ENCODE data around the gene TIGD1. TPM values are rescaled to one million over a fixed set of nuclear protein-coding genes. Genes with fewer than 3 reads are reported as not detected.

Gene TIGD1
- total and polyA plus RNA-seq, 2 of the 13 experiments (the other 11 are each of a cell fraction or from before 2014, with no cell fraction given) = 3.5 to 9.5 TPM

GRCh38 chr2:232550354-232551249, at the start of gene TIGD1, which contains the start of gene EIF4E2 (continued):
- TF ChIP-seq U2AF2 (IDR thresholded peaks at IDR 0.05; ENCODE audit: low read depth, low read length) = no peak
- peak; percentile 82; the same call in 1 of the 2 replicates for TF ChIP-seq NCOA2 (CRISPR knock-in tag; IDR thresholded peaks at IDR 0.05)
- peak; percentile 63; the same call in 1 of the 2 replicates for TF ChIP-seq FOXK2 (IDR thresholded peaks at IDR 0.05)
- TF ChIP-seq STAG1 (CRISPR knock-in tag; IDR thresholded peaks at IDR 0.05) = peak; percentile 27; the same call in 1 of the 2 replicates
- TF ChIP-seq ZNF33A (CRISPR knock-in tag; IDR thresholded peaks at IDR 0.05; ENCODE audit: borderline replicate concordance) = no peak; the same call in 1 of the 2 replicates
- 0 out of 2 replicates have a peak, but pooled peaks have one; percentile 73 for TF ChIP-seq CC2D1A (CRISPR knock-in tag; IDR thresholded peaks at IDR 0.05)
- TF ChIP-seq REXO4 (CRISPR knock-in tag; IDR thresholded peaks at IDR 0.05; ENCODE audit: borderline replicate concordance) = peak; percentile 71; the same call in 1 of the 2 replicates
- peak; percentile 89; the same call in 1 of the 2 replicates for TF ChIP-seq ZNF724P (CRISPR knock-in tag; IDR thresholded peaks at IDR 0.05; ENCODE audit: borderline replicate concordance)
- TF ChIP-seq ZIK1 (CRISPR knock-in tag; IDR thresholded peaks at IDR 0.05; ENCODE audit: borderline replicate concordance, low read depth) = peak; percentile 100
- TF ChIP-seq, protein P1, sequence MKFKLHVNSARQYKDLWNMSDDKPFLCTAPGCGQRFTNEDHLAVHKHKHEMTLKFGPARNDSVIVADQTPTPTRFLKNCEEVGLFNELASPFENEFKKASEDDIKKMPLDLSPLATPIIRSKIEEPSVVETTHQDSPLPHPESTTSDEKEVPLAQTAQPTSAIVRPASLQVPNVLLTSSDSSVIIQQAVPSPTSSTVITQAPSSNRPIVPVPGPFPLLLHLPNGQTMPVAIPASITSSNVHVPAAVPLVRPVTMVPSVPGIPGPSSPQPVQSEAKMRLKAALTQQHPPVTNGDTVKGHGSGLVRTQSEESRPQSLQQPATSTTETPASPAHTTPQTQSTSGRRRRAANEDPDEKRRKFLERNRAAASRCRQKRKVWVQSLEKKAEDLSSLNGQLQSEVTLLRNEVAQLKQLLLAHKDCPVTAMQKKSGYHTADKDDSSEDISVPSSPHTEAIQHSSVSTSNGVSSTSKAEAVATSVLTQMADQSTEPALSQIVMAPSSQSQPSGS (CRISPR knock-in tag; IDR thresholded peaks at IDR 0.05) = peak; percentile 96
- TF ChIP-seq EP300 (IDR thresholded peaks at IDR 0.05; ENCODE audit: low read depth in 2 of 2, low read length in 2 of 2) = peak; percentile 60 to 64
- peak; percentile 77 for TF ChIP-seq EP300 (CRISPR knock-in tag; IDR thresholded peaks at IDR 0.05; ENCODE audit: borderline replicate concordance)
- TF ChIP-seq SMYD3 (CRISPR knock-in tag; IDR thresholded peaks at IDR 0.05) = peak; percentile 99
- peak; percentile 99 for TF ChIP-seq TARDBP (CRISPR knock-in tag; IDR thresholded peaks at IDR 0.05)
- TF ChIP-seq, protein P2, sequence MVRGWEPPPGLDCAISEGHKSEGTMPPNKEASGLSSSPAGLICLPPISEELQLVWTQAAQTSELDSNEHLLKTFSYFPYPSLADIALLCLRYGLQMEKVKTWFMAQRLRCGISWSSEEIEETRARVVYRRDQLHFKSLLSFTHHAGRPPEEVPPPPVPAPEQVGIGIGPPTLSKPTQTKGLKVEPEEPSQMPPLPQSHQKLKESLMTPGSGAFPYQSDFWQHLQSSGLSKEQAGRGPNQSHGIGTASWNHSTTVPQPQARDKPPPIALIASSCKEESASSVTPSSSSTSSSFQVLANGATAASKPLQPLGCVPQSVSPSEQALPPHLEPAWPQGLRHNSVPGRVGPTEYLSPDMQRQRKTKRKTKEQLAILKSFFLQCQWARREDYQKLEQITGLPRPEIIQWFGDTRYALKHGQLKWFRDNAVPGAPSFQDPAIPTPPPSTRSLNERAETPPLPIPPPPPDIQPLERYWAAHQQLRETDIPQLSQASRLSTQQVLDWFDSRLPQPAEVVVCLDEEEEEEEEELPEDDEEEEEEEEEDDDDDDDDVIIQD (CRISPR knock-in tag; IDR thresholded peaks at IDR 0.05; ENCODE audit: low read depth) = peak; percentile 86
- TF ChIP-seq PITX1 (CRISPR knock-in tag; IDR thresholded peaks at IDR 0.05) = peak; percentile 82
- TF ChIP-seq, protein P3, sequence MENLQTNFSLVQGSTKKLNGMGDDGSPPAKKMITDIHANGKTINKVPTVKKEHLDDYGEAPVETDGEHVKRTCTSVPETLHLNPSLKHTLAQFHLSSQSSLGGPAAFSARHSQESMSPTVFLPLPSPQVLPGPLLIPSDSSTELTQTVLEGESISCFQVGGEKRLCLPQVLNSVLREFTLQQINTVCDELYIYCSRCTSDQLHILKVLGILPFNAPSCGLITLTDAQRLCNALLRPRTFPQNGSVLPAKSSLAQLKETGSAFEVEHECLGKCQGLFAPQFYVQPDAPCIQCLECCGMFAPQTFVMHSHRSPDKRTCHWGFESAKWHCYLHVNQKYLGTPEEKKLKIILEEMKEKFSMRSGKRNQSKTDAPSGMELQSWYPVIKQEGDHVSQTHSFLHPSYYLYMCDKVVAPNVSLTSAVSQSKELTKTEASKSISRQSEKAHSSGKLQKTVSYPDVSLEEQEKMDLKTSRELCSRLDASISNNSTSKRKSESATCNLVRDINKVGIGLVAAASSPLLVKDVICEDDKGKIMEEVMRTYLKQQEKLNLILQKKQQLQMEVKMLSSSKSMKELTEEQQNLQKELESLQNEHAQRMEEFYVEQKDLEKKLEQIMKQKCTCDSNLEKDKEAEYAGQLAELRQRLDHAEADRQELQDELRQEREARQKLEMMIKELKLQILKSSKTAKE (CRISPR knock-in tag; IDR thresholded peaks at IDR 0.05; ENCODE audit: borderline replicate concordance) = no peak; the same call in 1 of the 2 replicates
- peak; percentile 98 for TF ChIP-seq ZNF160 (CRISPR knock-in tag; IDR thresholded peaks at IDR 0.05)
- TF ChIP-seq, protein P4, sequence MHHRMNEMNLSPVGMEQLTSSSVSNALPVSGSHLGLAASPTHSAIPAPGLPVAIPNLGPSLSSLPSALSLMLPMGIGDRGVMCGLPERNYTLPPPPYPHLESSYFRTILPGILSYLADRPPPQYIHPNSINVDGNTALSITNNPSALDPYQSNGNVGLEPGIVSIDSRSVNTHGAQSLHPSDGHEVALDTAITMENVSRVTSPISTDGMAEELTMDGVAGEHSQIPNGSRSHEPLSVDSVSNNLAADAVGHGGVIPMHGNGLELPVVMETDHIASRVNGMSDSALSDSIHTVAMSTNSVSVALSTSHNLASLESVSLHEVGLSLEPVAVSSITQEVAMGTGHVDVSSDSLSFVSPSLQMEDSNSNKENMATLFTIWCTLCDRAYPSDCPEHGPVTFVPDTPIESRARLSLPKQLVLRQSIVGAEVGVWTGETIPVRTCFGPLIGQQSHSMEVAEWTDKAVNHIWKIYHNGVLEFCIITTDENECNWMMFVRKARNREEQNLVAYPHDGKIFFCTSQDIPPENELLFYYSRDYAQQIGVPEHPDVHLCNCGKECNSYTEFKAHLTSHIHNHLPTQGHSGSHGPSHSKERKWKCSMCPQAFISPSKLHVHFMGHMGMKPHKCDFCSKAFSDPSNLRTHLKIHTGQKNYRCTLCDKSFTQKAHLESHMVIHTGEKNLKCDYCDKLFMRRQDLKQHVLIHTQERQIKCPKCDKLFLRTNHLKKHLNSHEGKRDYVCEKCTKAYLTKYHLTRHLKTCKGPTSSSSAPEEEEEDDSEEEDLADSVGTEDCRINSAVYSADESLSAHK (CRISPR knock-in tag; IDR thresholded peaks at IDR 0.05; ENCODE audit: borderline replicate concordance) = peak; percentile 57; the same call in 1 of the 2 replicates
- TF ChIP-seq ELF3 (CRISPR knock-in tag; IDR thresholded peaks at IDR 0.05) = peak; percentile 97
- peak; percentile 57; the same call in 1 of the 2 replicates for TF ChIP-seq ZNF550 (CRISPR knock-in tag; IDR thresholded peaks at IDR 0.05; ENCODE audit: borderline replicate concordance)
